ENCODE results near the gene ZNF772.
"Not testable (repeated sequence)": the region's sequence is repeated elsewhere in the genome, so short reads cannot be mapped to it uniquely, and the experiment has no call there.

ZNF772 gene

DNA sequence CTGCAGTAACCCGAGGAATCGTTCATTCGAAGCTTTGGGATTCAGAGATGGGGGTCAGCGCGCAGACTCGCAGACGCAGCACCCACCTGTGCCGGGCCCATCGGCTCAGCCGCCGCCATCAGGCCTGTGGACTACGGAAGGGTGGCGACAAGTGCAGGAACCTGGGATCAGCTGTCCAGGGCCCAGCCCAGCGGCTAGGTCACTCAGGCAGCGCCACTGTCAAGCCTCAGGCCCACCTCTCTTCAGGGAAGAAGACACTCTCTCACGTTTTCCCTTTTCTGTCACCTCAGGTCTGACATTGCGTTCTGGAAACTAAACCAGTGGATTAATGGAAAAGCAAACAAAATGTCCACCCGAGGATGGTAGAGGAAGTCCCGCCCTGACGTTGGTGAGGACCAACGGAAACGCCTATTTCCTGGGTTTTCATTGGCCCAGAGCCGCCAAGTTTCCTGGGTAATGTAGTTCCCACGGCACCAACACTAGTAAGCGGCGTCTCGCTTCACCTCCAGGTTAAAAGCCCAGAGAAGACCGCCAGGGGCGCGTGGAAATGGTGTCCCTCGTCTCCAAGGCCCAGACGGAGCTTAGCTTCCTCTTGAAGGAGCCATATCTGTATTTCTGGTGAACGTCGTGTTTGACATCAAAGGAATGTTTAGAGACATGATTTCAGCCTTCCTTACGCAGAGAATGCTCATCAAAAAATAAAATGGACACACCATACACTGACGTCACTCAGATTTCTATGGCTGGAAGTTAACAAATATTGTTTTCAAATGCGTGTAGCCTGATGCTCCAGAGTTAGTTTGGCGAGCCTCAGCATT, at the start of gene ZNF772:
Gene ZNF772 (minus strand): TSS at position 376 of the 818 bp plus-strand sequence. CDS start 257 bp downstream, at position 119.
- peak; percentile 91 for DNase-seq

- not testable (repeated sequence) for DNase-seq
These were observed 40.7 kb upstream of the ZNF772 start for GRCh38 chr19:57518021-57518420.

DNA sequence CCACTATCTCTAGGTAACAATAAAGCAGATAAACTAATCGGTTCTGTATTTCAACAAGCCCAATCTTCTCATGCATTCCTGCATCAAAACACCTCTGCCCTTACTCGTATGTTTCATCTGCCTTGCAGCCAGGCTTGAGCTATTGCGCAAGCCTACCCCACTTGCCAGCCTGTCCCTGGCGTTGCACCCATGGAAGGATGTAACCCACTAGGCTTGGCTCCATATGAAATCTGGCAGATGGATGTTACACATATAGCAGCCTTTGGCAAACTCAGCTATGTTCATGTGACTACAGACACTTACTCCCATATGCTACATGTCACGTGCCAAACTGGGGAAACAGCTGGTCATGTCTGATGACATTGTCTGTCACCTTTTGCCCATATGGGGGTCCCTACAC, 37.9 kb upstream of the ZNF772 start:
- DNase-seq = no peak

DNA sequence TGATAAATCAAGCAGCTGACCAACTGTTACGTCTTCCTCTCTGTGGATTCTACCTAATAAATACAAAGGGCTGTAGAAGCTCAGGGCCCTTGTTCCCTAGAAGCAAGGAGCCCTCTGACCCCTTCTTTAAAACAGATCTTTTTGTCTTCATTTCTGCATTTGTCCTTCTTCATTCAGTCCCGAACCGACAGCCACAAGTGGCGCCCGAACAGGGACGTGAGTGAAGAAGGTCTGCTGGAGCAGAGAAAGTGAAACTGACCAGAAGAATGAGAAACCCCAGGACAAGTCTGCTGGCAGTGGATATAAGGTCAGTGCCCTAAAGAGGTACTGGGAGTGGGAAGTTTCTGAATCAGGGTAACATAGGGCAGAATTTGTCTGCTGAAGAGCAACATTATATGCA, 35.5 kb upstream of the ZNF772 start:
- DNase-seq = no peak

DNA sequence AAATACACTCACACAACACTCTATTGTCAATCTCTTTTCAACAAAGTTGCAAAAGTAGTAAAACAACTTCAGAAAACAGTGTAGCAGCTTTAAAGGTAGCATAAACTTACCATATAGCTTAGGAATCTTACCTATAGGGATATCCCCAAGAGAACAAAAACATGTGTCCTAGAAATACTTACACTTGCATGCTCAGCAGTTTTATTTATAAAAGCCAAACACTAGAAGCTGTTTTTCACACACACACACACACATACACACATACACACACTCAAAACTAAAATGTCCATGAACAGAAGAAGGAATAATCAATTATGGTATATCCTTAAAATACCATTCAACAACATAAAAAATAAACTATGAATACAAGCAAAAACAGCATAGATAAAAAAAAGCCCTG, 34.1 kb upstream of the ZNF772 start:
- no peak for DNase-seq

DNA sequence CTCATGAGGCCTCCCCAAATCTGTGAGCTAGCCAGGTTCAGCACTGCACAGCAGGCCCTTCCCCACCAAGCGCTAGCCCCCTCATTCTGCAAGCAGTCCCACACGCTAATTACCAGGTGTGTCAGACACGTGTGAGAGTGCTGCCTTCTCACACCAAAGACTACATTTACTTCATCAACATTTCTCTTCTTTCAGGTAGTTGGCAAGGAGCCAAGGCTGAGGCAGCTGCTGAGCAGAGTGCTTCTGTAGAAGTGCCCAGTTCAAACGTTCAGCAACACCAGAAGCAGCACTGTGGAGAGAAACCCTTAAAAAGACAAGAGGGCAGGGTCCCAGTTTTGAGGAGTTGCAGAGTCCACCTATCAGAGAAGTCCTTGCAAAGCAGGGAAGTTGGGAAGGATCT, 28.8 kb upstream of the ZNF772 start:
- DNase-seq = no peak

DNA sequence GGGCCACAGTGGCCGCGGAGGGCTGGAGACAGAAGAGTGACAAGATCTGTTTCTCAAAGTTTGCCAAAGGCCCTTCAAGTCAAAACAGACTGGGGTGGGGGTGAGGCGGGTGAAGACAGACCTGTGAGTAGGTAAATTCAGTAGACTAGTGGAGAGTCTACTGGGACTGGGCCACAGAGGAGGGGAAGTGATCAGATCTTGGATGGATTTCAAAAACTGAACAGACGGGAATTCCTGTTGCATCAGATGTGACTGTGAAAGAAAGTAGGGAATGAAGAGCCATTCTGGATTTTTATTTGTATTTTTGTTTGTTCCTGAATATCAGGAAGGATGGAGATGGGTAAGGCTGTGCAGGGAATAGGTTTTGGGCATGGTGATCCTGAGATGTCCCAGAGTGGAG, 23.0 kb upstream of the ZNF772 start:
- not testable (repeated sequence) for DNase-seq

DNA sequence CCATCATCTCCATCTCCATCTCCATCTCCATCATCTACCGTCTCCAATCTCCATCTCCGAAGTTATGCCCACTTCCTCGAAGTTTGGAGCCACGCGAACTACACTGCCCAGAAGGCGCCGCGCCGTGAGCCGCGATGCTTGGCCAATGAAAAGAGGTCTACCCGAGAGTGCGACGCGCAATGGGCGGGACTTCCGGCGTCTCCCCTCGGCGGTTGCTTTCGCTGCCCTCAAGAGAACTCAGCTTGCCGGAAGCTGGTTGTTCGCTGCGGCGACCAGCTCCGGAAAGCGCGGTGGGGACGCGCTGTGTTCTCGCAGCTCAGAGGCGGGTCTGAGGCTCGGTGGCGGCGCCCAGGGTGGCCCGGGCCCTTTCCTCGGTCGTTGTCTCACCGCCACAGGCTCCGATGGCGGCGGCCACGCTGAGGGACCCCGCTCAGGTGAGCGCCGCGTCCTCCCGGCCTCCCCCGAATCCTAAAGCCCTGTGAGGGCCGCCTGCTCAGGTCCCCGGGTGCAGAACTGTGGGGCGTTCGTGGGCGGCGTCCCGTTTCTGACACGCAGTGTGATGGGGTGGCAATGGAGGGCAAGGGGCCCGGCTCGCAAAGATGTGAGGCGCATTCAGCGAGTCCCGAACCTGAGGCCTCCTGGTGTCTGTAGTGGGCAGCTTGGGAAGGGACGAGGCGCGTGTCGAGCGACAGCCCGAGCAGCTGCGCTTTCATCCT, 22.5 kb upstream of the ZNF772 start, which contains the start of gene ZNF773:
Gene ZNF773 (plus strand): TSS at position 259 of the 716 bp plus-strand sequence. CDS start 143 bp downstream, at position 402.
- DNase-seq = peak; percentile 82

DNA sequence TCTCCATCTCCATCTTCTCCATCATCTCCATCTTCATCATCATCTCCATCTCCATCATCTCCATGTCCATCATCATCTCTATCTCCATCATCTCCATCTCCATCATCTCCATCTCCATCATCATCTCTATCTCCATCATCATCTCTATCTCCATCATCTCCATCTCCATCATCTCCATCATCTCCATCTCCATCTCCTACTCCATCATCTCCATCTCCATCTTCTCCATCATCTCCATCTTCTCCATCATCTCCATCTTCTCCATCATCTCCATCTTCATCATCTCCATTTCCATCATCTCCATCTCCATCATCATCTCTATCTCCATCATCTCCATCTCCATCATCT, 21.9 kb upstream of the ZNF772 start:
- DNase-seq = not testable (repeated sequence)

DNA sequence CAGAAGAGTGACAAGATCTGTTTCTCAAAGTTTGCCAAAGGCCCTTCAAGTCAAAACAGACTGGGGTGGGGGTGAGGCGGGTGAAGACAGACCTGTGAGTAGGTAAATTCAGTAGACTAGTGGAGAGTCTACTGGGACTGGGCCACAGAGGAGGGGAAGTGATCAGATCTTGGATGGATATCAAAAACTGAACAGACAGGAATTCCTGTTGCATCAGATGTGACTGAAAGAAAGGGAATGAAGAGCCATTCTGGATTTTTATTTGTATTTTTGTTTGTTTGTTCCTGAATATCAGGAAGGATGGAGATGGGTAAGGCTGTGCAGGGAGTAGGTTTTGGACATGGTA, 10.9 kb upstream of the ZNF772 start:
- not testable (repeated sequence) for DNase-seq

GRCh38 chr19:57487477-57488298, 10.3 kb upstream of the ZNF772 start, which contains the start of gene ZNF419:
Gene ZNF419 (plus strand): TSS chr19:57487750. CDS start chr19:57487951, 201 bp downstream.
- peak; percentile 59 for DNase-seq

GRCh38 chr19:57473646-57474045, 3.7 kb downstream of the ZNF772 start:
- DNase-seq = no peak

- no peak for DNase-seq
These were observed 10.9 kb downstream of the ZNF772 start for GRCh38 chr19:57466489-57466888.

GRCh38 chr19:57465680-57466381, 11.5 kb downstream of the ZNF772 start:
- DNase-seq = no peak

DNA sequence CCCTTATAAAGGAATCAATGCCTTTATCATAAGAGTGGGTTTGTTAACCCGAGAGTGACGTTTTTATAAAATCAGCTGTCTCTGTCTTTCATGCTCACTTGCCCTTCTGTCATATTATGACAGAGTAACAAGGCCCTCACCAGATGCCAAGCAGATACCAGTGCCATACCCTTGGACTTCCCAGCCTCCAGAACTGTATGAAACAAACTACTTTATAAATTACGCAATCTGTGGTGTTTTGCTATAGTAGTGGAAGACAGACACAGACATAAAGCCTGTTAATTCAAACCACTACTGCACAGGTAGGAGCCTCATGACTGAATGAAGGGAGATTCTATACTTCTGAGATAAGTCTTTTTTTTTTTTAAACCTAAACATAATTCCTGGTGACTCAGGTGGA, 25.1 kb downstream of the ZNF772 start:
- DNase-seq = no peak

GRCh38 chr19:57443121-57443696, 34.2 kb downstream of the ZNF772 start:
- DNase-seq = no peak

- DNase-seq = no peak
These were observed 35.2 kb downstream of the ZNF772 start for GRCh38 chr19:57441979-57442752.

DNA sequence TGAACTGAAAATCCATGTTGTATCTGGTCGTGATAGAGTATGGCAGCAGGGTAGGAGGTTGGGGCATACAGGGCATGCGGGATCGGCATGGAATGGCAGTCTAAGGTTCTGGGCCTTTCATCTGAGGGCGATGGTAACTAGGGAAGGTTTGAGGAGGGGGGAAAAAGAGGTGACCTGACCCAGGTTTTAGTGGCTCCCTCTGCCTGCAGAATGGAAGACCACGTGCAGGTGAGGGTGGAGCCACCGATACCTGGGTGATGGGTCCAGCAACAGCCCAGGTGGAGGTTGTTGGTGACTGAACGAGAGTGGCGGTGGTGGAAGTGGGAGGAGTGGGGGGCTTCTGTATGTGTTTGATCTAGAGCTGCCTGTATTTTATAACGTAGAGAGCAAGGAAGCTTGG, 38.4 kb downstream of the ZNF772 start:
- no peak for DNase-seq

DNA sequence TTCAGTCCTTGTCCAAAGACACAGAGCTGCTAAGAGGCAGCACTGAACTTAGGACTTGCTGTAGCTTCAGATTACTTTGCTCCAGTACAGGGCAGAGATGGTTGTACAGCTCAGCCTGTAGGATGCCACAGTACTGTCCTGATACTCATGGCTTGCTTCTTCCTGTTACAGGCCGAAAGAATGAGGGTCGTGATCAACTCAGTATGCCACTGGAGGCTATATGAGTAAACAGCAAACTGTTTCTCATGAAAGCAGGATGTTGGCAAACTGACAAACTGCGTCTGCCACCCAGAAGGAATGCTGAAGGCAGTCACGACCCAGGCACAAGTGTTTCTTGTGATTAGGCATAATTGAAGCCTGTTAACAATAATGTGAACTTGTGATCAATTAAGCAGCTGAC, 39.4 kb downstream of the ZNF772 start:
- no peak for DNase-seq

- no peak for DNase-seq
These were observed 40.9 kb downstream of the ZNF772 start for GRCh38 chr19:57436417-57436816.
